ENCODE measurements around the gene PSMC5. TPM values are rescaled to one million over a fixed set of nuclear protein-coding genes. Genes with fewer than 3 reads are reported as not detected.
"Not testable (repeated sequence)": the region's sequence is repeated elsewhere in the genome, so short reads cannot be mapped to it uniquely, and the experiment has no call there.

Gene PSMC5
- total RNA-seq, 4 donors from 2014 or later, result 63.2 to 131 (median 77.9) TPM

- in situ Hi-C loops (cut with MboI; ENCODE audit: low pct_ligation_motif_present in 1 of 4, low pct_unique_long_range_greater_than_20kb in 1 of 4, low sequenced_read_pairs in 3 of 4) (no loop called here), intact Hi-C loops (cut with DNase I; ENCODE audit: low total_unique reads) (loop anchor here (10.0 kb wide), 1 partner anchor 67 kb away; the partner anchor contains the start of genes CCDC47 and DDX42)
- no peaks in the 10 kb centered on the region for H3K27me3 ChIP-seq
- H3K36me3 ChIP-seq, result no peaks in the 10 kb centered on the region
- H3K4me3 ChIP-seq, result peak overlapping the region; percentile 76 to 99 (median 90)
- WGBS, 2 donors (ENCODE audit: low coverage in 1 of 2), result 0 to 1% methylated on average over 9 to 25 of the region's 36 CpGs
- TF ChIP-seq CTCF (IDR thresholded peaks at IDR 0.05) (no peak), POLR2A (IDR thresholded peaks at IDR 0.05) (no peak), EP300 (IDR thresholded peaks at IDR 0.05; ENCODE audit: low read depth) (no peak), POLR2AphosphoS5 (IDR thresholded peaks at IDR 0.05) (no peak)
- no peaks in the 10 kb centered on the region for H3K9me3 ChIP-seq
- DNase-seq, result no peak
- peak overlapping the region; percentile 96 to 99 (median 97) for H3K27ac ChIP-seq
- H3K4me1 ChIP-seq, result peaks cover 29 to 53% (median 48%) of the 10 kb centered on the region in 4 donors
Observed at GRCh38 chr17:63842173-63842539, 14.9 kb downstream of the PSMC5 start.

- Histone ChIP-seq H3K36me3 (no peaks in the 10 kb centered on the region), H3K4me1 (peaks cover 26 to 47% (median 42%) of the 10 kb centered on the region in 4 donors), H3K4me3 (peak within 1 kb of the TSS; percentile 76 to 99 (median 90)), H3K9me3 (no peaks in the 10 kb centered on the region), H3K27me3 (no peaks in the 10 kb centered on the region), H3K27ac (peak within 1 kb of the TSS; percentile 96 to 99 (median 97))
- WGBS, 2 donors (ENCODE audit: low coverage in 1 of 2), result 0% methylated on average over 82 of the region's 92 CpGs; no CpG with 5 or more reads in 1 of the 2 donors
- peak; percentile 99 for DNase-seq
- peak; percentile 66 to 83 (median 68) for TF ChIP-seq POLR2AphosphoS5 (IDR thresholded peaks at IDR 0.05)
- TF ChIP-seq EP300 (IDR thresholded peaks at IDR 0.05; ENCODE audit: low read depth), result no peak
- no peak for TF ChIP-seq CTCF (IDR thresholded peaks at IDR 0.05)
- peak; percentile 58 for TF ChIP-seq POLR2A (IDR thresholded peaks at IDR 0.05)
- in situ Hi-C loops (cut with MboI; ENCODE audit: low pct_ligation_motif_present in 1 of 4, low pct_unique_long_range_greater_than_20kb in 1 of 4, low sequenced_read_pairs in 3 of 4), result no loop called here
- intact Hi-C loops (cut with DNase I; ENCODE audit: low total_unique reads), result loop anchor here (10.0 kb wide), 1 partner anchor 68 kb away; the partner anchor contains the start of genes CCDC47 and DDX42
Observed at GRCh38 chr17:63842540-63843386, 15.5 kb downstream of the PSMC5 start, which contains the start of gene SMARCD2. Gene SMARCD2, minus strand, starts transcription at chr17:63842685. Its CDS starts 11 bp downstream, at chr17:63842674.

GRCh38 chr17:63843387-63843888 is 16.2 kb downstream of the PSMC5 start:
- H3K4me3 ChIP-seq, result peak overlapping the region; percentile 9 to 99 (median 90)
- H3K27ac ChIP-seq, result peak overlapping the region; percentile 96 to 99 (median 97)
- intact Hi-C loops (cut with DNase I; ENCODE audit: low total_unique reads), result loop anchor here (10.0 kb wide), 1 partner anchor 69 kb away; the partner anchor contains the start of genes CCDC47 and DDX42
- DNase-seq, result peak; percentile 45
- H3K36me3 ChIP-seq; H3K27me3 ChIP-seq; in situ Hi-C loops (cut with MboI; ENCODE audit: low pct_ligation_motif_present in 1 of 4, low pct_unique_long_range_greater_than_20kb in 1 of 4, low sequenced_read_pairs in 3 of 4); H3K9me3 ChIP-seq: not testable (repeated sequence)
- peak in 1 of 3 donors; percentile 9 for TF ChIP-seq POLR2AphosphoS5 (IDR thresholded peaks at IDR 0.05)
- peaks cover 20 to 41% (median 39%) of the 10 kb centered on the region in 4 donors for H3K4me1 ChIP-seq
- 8% methylated on average over 19 of the region's 19 CpGs; no CpG with 5 or more reads in 1 of the 2 donors for WGBS, 2 donors (ENCODE audit: low coverage in 1 of 2)

- no peak for TF ChIP-seq POLR2A (IDR thresholded peaks at IDR 0.05)
- no peak for TF ChIP-seq EP300 (IDR thresholded peaks at IDR 0.05; ENCODE audit: low read depth)
- TF ChIP-seq POLR2AphosphoS5 (IDR thresholded peaks at IDR 0.05), result peak in 1 of 3 donors; percentile 59
- no peak for TF ChIP-seq CTCF (IDR thresholded peaks at IDR 0.05)
- no peaks in the 10 kb centered on the region for H3K27me3 ChIP-seq
- 65 to 72% methylated on average over 8 to 9 of the region's 9 CpGs for WGBS, 2 donors (ENCODE audit: low coverage in 1 of 2)
- H3K9me3 ChIP-seq, result no peaks in the 10 kb centered on the region
- H3K27ac ChIP-seq, result peak overlapping the region; percentile 96 to 99 (median 97)
- H3K36me3 ChIP-seq, result no peaks in the 10 kb centered on the region
- in situ Hi-C loops (cut with MboI; ENCODE audit: low pct_ligation_motif_present in 1 of 4, low pct_unique_long_range_greater_than_20kb in 1 of 4, low sequenced_read_pairs in 3 of 4) (no loop called here), intact Hi-C loops (cut with DNase I; ENCODE audit: low total_unique reads) (loop anchor here (10.0 kb wide), 1 partner anchor 69 kb away; the partner anchor contains the start of genes CCDC47 and DDX42)
- no peak for DNase-seq
- H3K4me3 ChIP-seq, result peak overlapping the region in 2 of 4 donors; percentile 86 to 99
- peaks cover 20 to 39% (median 38%) of the 10 kb centered on the region in 4 donors for H3K4me1 ChIP-seq
Observed at GRCh38 chr17:63843910-63844677, 16.9 kb downstream of the PSMC5 start.
